Uterus (tissue), 2 donors: Measurements from ENCODE around the gene ACR.
"Not testable (repeated sequence)": the region's sequence is repeated elsewhere in the genome, so short reads cannot be mapped to it uniquely, and the experiment has no call there.

Experiments
- CTCF ChIP-seq, 4 experiments: fragments of 200-600 bp in 2 of 4; fragments of 450-650 bp in 2 of 4; sonication (generic) in 2 of 4; IDR thresholded peaks; one replicate each; pipeline ENCODE4 v1.5.1; 2016 to 2019; ENCODE audit warnings: antibody characterized with exemption in 4 of 4, mild to moderate bottlenecking in 2 of 4, moderate library complexity in 1 of 4
- POLR2A ChIP-seq, 2 donors: fragments of 450-650 bp; IDR thresholded peaks; one replicate each; pipeline ENCODE4 v1.6.1; 2016; ENCODE audit warnings: antibody characterized with exemption in 2 of 2, mild to moderate bottlenecking in 1 of 2, moderate library complexity in 1 of 2

DNA sequence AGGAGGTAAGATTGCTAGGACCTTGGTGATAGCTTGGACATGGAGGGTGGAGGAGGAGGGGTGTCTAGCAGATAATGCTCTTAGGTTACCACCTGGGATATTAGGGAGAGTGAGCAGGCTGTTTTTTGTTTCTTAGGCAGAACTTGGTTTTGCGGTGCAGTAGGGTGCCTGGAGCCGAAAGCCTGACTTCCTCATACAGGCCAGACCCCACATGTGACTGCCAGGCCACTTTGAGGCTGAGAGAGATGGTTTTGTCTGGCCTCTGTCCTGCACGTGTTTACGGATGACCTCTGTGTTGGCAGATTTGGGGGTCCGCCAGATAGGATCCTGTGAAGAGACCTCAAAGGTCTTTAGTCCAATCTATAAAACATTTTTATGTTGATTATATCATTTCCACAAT, 47.3 kb downstream of the ACR start:
- not testable (repeated sequence) for TF ChIP-seq CTCF, POLR2A (IDR thresholded peaks at IDR 0.05)
